Testis (tissue), 3 donors: ENCODE measurements around the gene MACROD2. TPM values are rescaled to one million over a fixed set of nuclear protein-coding genes. Genes with fewer than 3 reads are reported as not detected.
A peak's percentile ranks its signal among the peaks of the same experiment; 100 is the strongest.

Experiments used
- DNase-seq: peaks from one replicate; pipeline ENCODE4 v3.0.0-alpha.2; 2019
- H3K27ac ChIP-seq, 2 donors: fragments of 200-600 bp; sonication (generic); one replicate each; pipeline ENCODE4 v1.5.1; 2019
- H3K27me3 ChIP-seq: fragments of 200-600 bp; sonication (generic); one replicate; pipeline ENCODE4 v1.5.1; 2019
- H3K36me3 ChIP-seq: fragments of 200-600 bp; sonication (generic); one replicate; pipeline ENCODE4 v1.5.1; 2017; ENCODE audit warnings: low read depth; ENCODE audit errors: missing control alignments
- H3K4me1 ChIP-seq: fragments of 200-600 bp; sonication (generic); one replicate; pipeline ENCODE4 v1.5.1; 2019
- H3K4me3 ChIP-seq, 2 donors: fragments of 200-600 bp; sonication (generic); one replicate each; pipeline ENCODE4 v1.5.1; 2017 to 2019
- H3K9me3 ChIP-seq: fragments of 200-600 bp; sonication (generic); one replicate; pipeline ENCODE4 v1.5.1; 2017
- POLR2A ChIP-seq: fragments of 450-650 bp; IDR thresholded peaks from one replicate; pipeline ENCODE4 v1.6.1; 2017; ENCODE audit warnings: antibody characterized with exemption, mild to moderate bottlenecking, moderate library complexity
- WGBS, 2 donors: methylation state at CpG; one replicate each; pipeline ENCODE4 v1.1.5; 2018; 5-methylcytosine and 5-hydroxymethylcytosine counted together
- intact Hi-C: fragments of 100-400 bp; cut with DNase I; formaldehyde crosslinking; loops from one replicate; pipeline ENCODE4 v1.15.1; 2023; ENCODE audit warnings: low total_unique reads
- polyA plus RNA-seq: library from polyadenylated mRNA; stranded (reverse); fragments of 350-450 nt; fragmentation: Illumina TruSeq; extraction: RNeasy Lipid Tissue Mini Kit (QIAGEN cat#74804); gene quantifications from one replicate; pipeline ENCODE4 v1.2.3, GENCODE V29; 2014; ENCODE audit warnings: low read depth, low replicate concordance; ENCODE audit not compliant: insufficient read depth
- total RNA-seq, 2 donors: library from RNA; depleted of rRNA; stranded (reverse); fragments of >200 nt; gene quantifications; one replicate each; pipeline ENCODE4 v1.2.3, GENCODE V29; 2016
- TF ChIP-seq, protein P1 (sequence below), 3 experiments: fragments of 450-650 bp in 2 of 3; fragments of 200-600 bp in 1 of 3; sonication (generic) in 1 of 3; IDR thresholded peaks; one replicate each; pipeline ENCODE4 v1.5.1; 2016 to 2019; ENCODE audit warnings: antibody characterized with exemption in 3 of 3, mild to moderate bottlenecking in 2 of 3, moderate library complexity in 1 of 3

Gene MACROD2
- total and polyA plus RNA-seq, 3 donors from 2014 or later = 12.6 to 20.6 (median 16.8) TPM

- Histone ChIP-seq H3K4me1 (no peaks in the 10 kb centered on the region), H3K9me3 (no peaks in the 10 kb centered on the region), H3K4me3 (no peak overlapping the region), H3K36me3 (no peaks in the 10 kb centered on the region), H3K27me3 (no peaks in the 10 kb centered on the region), H3K27ac (no peak overlapping the region)
- intact Hi-C loops = no loop called here
- TF ChIP-seq, protein P1, sequence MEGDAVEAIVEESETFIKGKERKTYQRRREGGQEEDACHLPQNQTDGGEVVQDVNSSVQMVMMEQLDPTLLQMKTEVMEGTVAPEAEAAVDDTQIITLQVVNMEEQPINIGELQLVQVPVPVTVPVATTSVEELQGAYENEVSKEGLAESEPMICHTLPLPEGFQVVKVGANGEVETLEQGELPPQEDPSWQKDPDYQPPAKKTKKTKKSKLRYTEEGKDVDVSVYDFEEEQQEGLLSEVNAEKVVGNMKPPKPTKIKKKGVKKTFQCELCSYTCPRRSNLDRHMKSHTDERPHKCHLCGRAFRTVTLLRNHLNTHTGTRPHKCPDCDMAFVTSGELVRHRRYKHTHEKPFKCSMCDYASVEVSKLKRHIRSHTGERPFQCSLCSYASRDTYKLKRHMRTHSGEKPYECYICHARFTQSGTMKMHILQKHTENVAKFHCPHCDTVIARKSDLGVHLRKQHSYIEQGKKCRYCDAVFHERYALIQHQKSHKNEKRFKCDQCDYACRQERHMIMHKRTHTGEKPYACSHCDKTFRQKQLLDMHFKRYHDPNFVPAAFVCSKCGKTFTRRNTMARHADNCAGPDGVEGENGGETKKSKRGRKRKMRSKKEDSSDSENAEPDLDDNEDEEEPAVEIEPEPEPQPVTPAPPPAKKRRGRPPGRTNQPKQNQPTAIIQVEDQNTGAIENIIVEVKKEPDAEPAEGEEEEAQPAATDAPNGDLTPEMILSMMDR (IDR thresholded peaks at IDR 0.05) = no peak
- 82 to 91% methylated on average over 5 of the region's 5 CpGs for WGBS, 2 donors
- no peak for DNase-seq
Measured at GRCh38 chr20:14761903-14762302, 766.6 kb downstream of the MACROD2 start.

- no peak for DNase-seq
- TF ChIP-seq, protein P1 (IDR thresholded peaks at IDR 0.05) = no peak
- TF ChIP-seq POLR2A = no peak
- intact Hi-C loops = no loop called here
- WGBS, 2 donors = 74 to 93% methylated on average over 6 of the region's 6 CpGs
- no peaks in the 10 kb centered on the region for H3K27me3 ChIP-seq
- no peaks in the 10 kb centered on the region for H3K9me3 ChIP-seq
- no peak overlapping the region for H3K4me3 ChIP-seq
- H3K4me1 ChIP-seq = no peaks in the 10 kb centered on the region
- no peak overlapping the region for H3K27ac ChIP-seq
- H3K36me3 ChIP-seq = no peaks in the 10 kb centered on the region
Measured at GRCh38 chr20:14764511-14765369, 769.4 kb downstream of the MACROD2 start.

DNA sequence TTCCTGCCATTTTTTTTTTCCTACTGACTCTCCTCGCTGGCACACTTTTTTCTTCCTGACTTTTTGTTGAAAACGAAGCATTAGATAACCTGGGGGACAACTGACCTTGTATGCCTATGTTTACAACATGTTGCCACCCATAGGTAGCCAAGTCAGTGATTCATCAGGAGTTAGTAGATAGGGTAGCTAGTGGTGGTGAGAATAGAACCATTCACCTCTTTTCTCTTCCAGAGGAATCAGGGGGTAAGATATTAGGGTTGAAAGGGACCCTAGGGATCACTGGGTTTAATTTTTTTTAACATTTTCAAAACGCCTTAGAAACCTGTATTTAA is 770.0 kb downstream of the MACROD2 start:
- H3K27me3 ChIP-seq = no peaks in the 10 kb centered on the region
- H3K9me3 ChIP-seq = no peaks in the 10 kb centered on the region
- TF ChIP-seq, protein P1 (IDR thresholded peaks at IDR 0.05) = no peak
- TF ChIP-seq POLR2A = no peak
- no peak overlapping the region for H3K4me3 ChIP-seq
- no peaks in the 10 kb centered on the region for H3K4me1 ChIP-seq
- DNase-seq = no peak
- H3K36me3 ChIP-seq = no peaks in the 10 kb centered on the region
- no peak overlapping the region for H3K27ac ChIP-seq
- WGBS, 2 donors = 80 to 83% methylated on average over 3 of the region's 3 CpGs
- intact Hi-C loops = no loop called here

DNA sequence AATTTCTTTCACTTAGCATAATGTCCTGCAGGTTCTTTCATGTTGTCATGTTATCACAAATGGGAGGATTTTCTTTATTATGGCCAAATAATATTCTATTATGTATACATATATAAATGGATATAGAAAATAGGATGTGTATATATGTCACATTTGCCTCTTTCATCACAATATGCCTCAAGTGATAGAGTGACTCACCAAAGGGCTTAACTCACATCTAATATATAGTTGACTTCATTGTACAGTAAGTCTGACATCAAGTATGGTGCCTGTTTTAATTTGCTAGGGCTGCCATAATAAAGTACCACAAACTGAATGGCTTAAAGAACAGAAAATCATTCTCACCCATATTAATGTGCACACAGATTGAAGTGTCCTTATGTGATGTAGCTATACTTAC is 778.2 kb downstream of the MACROD2 start:
- Histone ChIP-seq H3K27me3 (no peaks in the 10 kb centered on the region), H3K36me3 (no peaks in the 10 kb centered on the region), H3K4me3 (no peak overlapping the region), H3K4me1 (no peaks in the 10 kb centered on the region), H3K27ac (no peak overlapping the region), H3K9me3 (no peaks in the 10 kb centered on the region)
- TF ChIP-seq, protein P1 (IDR thresholded peaks at IDR 0.05) = no peak
- TF ChIP-seq POLR2A = no peak
- no peak for DNase-seq
- intact Hi-C loops = no loop called here

DNA sequence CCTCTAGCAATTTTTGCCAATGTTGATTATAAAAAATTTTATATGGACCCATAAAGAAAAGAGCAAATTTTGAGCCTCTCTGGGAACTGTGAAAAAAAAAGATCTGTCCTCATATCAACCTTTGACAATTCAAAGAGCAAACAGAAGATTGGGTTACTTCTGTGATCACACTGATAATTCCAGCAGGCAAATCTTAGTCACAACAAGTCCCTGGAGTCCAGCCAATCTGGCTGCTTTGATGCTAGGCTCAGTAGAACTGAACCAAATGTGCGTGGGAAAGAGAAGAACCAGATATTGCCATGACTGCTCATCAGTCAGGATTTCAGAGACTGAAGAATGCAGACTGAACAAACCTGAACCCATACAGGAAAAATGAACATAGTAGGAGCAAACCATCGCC is 780.5 kb downstream of the MACROD2 start:
- intact Hi-C loops = no loop called here
- TF ChIP-seq, protein P1 (IDR thresholded peaks at IDR 0.05) = no peak
- TF ChIP-seq POLR2A = no peak
- Histone ChIP-seq H3K9me3 (no peaks in the 10 kb centered on the region), H3K36me3 (no peaks in the 10 kb centered on the region), H3K4me1 (no peaks in the 10 kb centered on the region), H3K27ac (no peak overlapping the region), H3K4me3 (no peak overlapping the region), H3K27me3 (no peaks in the 10 kb centered on the region)
- WGBS, 2 donors = 55 to 71% methylated on average over 2 of the region's 2 CpGs
- peak; percentile 53 for DNase-seq
